RWPE2 (cell line): ENCODE measurements around the gene SLC8A1.

Experiments used
- ATAC-seq: fragments of 200-7000 bp; cut with Tn5 transposase; 3 replicates; pipeline ENCODE4 v1.9.1; 2021; ENCODE audit warnings: low read depth
- DNase-seq: peaks from one replicate; pipeline ENCODE4 v3.0.0-alpha.2; 2020; ENCODE audit warnings: low spot score
- H3K27ac ChIP-seq: fragments of 450-650 bp; 2 replicates; pipeline ENCODE4 v1.5.1; 2017; ENCODE audit warnings: mild to moderate bottlenecking; ENCODE audit not compliant: poor library complexity, severe bottlenecking
- H3K27me3 ChIP-seq: fragments of 250-450 bp; sonication (Bioruptor Pico); 2 replicates; pipeline ENCODE4 v1.5.1; 2021; ENCODE audit warnings: mild to moderate bottlenecking, moderate library complexity; ENCODE audit not compliant: insufficient read depth, poor library complexity, severe bottlenecking
- H3K36me3 ChIP-seq: fragments of 250-450 bp; sonication (Bioruptor Pico); 2 replicates; pipeline ENCODE4 v1.5.1; 2020; ENCODE audit warnings: low read depth, mild to moderate bottlenecking, moderate library complexity
- H3K4me1 ChIP-seq: fragments of 250-450 bp; sonication (Bioruptor Pico); 2 replicates; pipeline ENCODE4 v1.5.1; 2021; ENCODE audit warnings: mild to moderate bottlenecking, moderate library complexity; ENCODE audit not compliant: insufficient read depth, poor library complexity, severe bottlenecking
- H3K4me3 ChIP-seq: fragments of 250-450 bp; sonication (Bioruptor Pico); 2 replicates; pipeline ENCODE4 v1.5.1; 2021; ENCODE audit warnings: mild to moderate bottlenecking, moderate library complexity; ENCODE audit not compliant: severe bottlenecking
- H3K9me3 ChIP-seq: fragments of 250-450 bp; sonication (Bioruptor Pico); 2 replicates; pipeline ENCODE4 v1.5.1; 2021; ENCODE audit warnings: mild to moderate bottlenecking, moderate library complexity; ENCODE audit not compliant: severe bottlenecking
- CTCF ChIP-seq: fragments of 450-650 bp; IDR thresholded peaks from one replicate; pipeline ENCODE4 v1.5.1; 2017; ENCODE audit warnings: mild to moderate bottlenecking, moderate library complexity; ENCODE audit not compliant: poor library complexity, severe bottlenecking

SLC8A1 gene

GRCh38 chr2:40483549-40484243 is 31.8 kb upstream of the SLC8A1 start:
- ATAC-seq = no peak
- DNase-seq = no peak
- H3K36me3 ChIP-seq = no peaks in the 10 kb centered on the region
- no peak for TF ChIP-seq CTCF
- H3K4me1 ChIP-seq = no peaks in the 10 kb centered on the region
- no peaks in the 10 kb centered on the region for H3K27me3 ChIP-seq
- no peaks in the 10 kb centered on the region for H3K9me3 ChIP-seq
- no peak overlapping the region for H3K27ac ChIP-seq
- no peak overlapping the region for H3K4me3 ChIP-seq

GRCh38 chr2:40480596-40480995 is 28.7 kb upstream of the SLC8A1 start:
- Histone ChIP-seq H3K27me3 (no peaks in the 10 kb centered on the region), H3K27ac (no peak overlapping the region), H3K4me3 (no peak overlapping the region), H3K4me1 (no peaks in the 10 kb centered on the region), H3K36me3 (no peaks in the 10 kb centered on the region), H3K9me3 (no peaks in the 10 kb centered on the region)
- ATAC-seq (no peak), DNase-seq (no peak)
- TF ChIP-seq CTCF = no peak

GRCh38 chr2:40480073-40480472 is 28.2 kb upstream of the SLC8A1 start:
- no peaks in the 10 kb centered on the region for H3K9me3 ChIP-seq
- no peak for DNase-seq
- H3K27me3 ChIP-seq = no peaks in the 10 kb centered on the region
- no peak overlapping the region for H3K27ac ChIP-seq
- no peaks in the 10 kb centered on the region for H3K36me3 ChIP-seq
- TF ChIP-seq CTCF = no peak
- no peaks in the 10 kb centered on the region for H3K4me1 ChIP-seq
- no peak overlapping the region for H3K4me3 ChIP-seq
- ATAC-seq = no peak

GRCh38 chr2:40477361-40477760 is 25.5 kb upstream of the SLC8A1 start:
- no peaks in the 10 kb centered on the region for H3K27me3 ChIP-seq
- H3K27ac ChIP-seq = no peak overlapping the region
- no peak for DNase-seq
- no peaks in the 10 kb centered on the region for H3K36me3 ChIP-seq
- H3K4me1 ChIP-seq = no peaks in the 10 kb centered on the region
- H3K9me3 ChIP-seq = no peaks in the 10 kb centered on the region
- TF ChIP-seq CTCF = no peak
- H3K4me3 ChIP-seq = no peak overlapping the region
- ATAC-seq = no peak

- Histone ChIP-seq H3K27me3 (no peaks in the 10 kb centered on the region), H3K4me1 (no peaks in the 10 kb centered on the region), H3K4me3 (no peak overlapping the region), H3K36me3 (no peaks in the 10 kb centered on the region), H3K27ac (no peak overlapping the region), H3K9me3 (no peaks in the 10 kb centered on the region)
- ATAC-seq (no peak), DNase-seq (no peak)
- no peak for TF ChIP-seq CTCF
Measured at GRCh38 chr2:40476436-40476835, 24.5 kb upstream of the SLC8A1 start.
